GM19035 (cell line): Measurements from ENCODE around the gene TSPYL2.

Source experiments
- ATAC-seq: cut with Tn5 transposase; IDR thresholded peaks from one replicate; pipeline ENCODE4 v1.9.1; 2021; ENCODE audit not compliant: unreplicated experiment

TSPYL2 gene

DNA sequence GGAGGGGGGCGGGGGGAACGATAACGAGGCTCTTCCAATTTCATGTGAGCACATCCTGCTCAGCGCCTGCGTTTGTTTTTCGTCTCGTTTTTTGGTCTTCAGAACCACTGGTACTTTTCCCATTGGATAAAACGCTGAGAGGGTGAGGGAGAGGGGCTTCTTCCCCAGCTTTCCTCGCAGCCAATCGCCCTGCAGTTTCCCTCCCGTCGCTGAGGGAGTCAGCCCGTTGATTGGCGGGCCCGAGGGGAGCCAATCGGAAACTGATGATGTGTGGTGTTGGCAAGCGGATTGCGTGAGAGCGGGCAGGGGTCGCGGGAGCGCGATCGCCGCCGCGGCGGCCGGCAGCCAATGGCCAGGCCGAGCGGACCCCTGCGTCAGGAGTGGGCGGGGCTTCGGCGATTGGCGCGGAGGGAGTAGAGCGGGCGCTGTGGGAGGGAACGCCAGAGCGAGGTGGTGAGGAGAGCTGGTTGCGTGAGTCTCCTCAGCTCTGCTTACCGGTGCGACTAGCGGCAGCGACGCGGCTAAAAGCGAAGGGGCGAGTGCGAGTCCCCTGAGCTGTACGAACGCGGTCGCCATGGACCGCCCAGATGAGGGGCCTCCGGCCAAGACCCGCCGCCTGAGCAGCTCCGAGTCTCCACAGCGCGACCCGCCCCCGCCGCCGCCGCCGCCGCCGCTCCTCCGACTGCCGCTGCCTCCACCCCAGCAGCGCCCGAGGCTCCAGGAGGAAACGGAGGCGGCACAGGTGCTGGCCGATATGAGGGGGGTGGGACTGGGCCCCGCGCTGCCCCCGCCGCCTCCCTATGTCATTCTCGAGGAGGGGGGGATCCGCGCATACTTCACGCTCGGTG lies at the start of gene TSPYL2:
TSS of gene TSPYL2 (plus strand) at position 443 of the 848 bp plus-strand sequence. CDS start at position 575, 132 bp downstream.
- peak; percentile 92 for ATAC-seq

DNA sequence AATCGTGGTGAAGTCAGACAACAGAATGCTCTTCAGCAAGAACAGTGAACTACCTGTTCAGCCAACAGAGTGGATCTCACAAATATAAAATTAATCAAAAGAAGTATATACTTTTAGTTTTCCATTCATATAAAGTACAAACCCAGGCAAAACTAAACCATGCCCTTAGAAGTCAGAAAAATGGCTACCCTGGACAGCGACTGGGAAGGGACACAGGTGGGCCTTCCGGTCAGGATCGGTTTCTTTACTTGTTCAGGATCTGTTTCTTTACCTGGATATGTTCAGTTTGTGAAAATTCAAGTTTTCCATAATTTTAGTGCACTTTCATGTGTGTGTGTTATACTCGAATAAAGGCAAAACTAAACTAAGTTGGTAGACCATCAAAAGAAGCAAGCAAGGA lies 46.0 kb upstream of the TSPYL2 start:
- no peak for ATAC-seq

- no peak for ATAC-seq
Observed at GRCh38 chrX:53039236-53039635, 42.9 kb upstream of the TSPYL2 start.

DNA sequence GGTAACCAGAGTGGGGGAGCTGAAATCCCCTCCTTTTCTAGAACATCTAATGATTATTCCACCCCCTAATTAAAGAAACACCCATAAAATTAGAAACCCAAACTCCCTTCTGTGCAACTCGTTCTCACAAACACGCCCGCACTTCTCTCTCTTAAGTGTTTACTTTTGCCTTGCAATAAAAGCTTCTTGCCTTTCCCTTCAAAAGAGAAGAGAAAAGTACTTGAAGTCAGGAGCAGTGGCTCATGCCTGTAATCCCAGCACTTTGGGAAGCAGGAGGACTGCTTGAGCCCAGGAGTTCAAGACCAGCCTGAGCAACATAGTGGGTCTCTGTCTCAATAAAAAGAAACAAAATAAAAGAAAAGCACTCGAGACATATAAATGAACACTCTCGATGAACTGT lies 37.2 kb upstream of the TSPYL2 start:
- ATAC-seq: no peak

DNA sequence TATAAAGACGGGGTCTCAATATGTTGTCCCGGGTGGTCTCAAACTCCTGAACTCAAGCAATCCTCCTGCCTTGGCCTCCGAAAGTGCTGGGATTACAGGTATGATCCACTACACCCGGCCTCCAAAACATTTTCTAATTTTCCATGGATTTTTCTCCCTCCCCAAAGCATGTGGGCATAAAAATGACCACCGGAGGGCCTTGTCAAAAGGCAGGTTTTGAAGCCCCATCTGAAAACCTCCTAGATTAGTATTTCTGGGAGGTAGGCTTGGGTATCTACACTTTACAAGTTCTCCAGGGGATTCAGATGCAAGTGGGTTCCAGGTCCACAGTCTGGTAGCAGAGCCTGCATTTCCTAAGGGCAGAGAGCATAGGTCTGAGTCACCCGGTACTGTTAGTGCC lies 34.9 kb upstream of the TSPYL2 start:
- ATAC-seq: no peak

DNA sequence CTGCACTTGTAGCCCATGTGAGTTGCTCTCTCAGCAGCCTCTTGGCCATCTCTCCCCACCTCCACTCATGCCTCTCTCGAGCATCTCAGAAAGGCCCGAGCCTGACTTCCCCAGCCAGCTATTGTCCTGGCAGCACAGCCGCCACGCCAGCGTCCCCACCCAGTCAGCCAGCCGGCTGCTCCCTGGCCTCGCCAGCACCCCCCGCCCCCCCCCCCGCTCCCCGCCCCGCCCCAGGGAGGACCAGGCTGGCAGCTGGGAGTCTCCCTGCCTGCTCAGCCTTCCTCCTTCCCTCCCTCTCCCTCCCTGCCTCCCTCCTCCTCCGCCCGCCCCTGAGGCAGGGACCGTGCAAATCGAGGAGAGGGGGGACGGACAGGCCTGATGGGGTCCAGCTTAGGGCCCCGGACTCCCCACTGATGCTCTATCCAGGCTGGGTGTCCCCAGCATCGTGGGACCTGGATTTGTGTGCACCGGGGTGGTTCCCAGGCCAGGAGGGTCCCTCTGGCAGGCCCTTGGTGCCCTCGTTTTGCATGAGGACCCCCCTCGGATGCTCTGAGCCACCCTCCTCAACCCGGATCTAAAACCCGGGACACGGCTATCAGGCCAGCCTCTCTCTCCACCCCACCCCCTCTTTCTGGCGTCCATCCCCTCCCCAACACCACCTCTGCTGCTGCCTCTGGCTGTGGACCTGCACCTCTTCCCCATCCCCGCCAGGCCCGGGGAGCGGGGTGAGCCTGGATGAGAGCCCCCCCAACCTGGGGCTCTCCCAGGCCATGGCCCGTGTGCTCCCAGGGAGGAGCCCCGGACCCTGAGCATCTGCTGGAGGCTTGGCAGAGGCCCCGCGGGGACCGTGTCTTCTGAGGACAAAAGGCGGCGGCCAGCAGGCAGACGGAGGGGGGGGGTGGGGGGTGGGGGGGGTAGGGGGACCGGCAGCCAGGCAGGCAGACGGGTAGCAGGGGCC lies 33.7 kb upstream of the TSPYL2 start, which contains the start of gene GPR173:
TSS of gene GPR173 (plus strand) at position 621 of the 958 bp plus-strand sequence. CDS start 27,833 bp downstream, outside the sequence.
- ATAC-seq: no peak

GRCh38 chrX:53049127-53049517 lies 33.0 kb upstream of the TSPYL2 start:
- no peak for ATAC-seq

- ATAC-seq: no peak
Observed at GRCh38 chrX:53050841-53051240, 31.3 kb upstream of the TSPYL2 start.

GRCh38 chrX:53055244-53055849 lies 26.8 kb upstream of the TSPYL2 start:
- no peak for ATAC-seq

DNA sequence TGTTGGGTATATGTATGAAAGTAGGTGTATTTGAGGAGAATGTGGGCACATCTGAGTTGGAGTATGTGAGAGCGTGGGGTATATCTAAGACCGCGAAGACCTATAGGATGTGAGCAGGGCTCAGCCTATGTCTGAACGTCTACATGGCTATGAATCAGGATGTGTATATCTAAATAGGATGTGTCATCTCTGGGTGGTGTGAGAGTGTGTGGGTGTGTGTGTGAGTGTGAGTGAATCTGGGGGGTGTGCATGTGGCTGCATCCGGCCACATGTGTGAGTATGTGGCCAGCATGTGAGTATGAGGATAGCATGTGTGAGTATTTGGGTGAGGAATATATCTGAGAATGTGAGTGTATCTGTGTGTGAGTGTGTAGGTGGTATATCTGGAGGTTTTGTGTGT lies 25.9 kb upstream of the TSPYL2 start:
- no peak for ATAC-seq

DNA sequence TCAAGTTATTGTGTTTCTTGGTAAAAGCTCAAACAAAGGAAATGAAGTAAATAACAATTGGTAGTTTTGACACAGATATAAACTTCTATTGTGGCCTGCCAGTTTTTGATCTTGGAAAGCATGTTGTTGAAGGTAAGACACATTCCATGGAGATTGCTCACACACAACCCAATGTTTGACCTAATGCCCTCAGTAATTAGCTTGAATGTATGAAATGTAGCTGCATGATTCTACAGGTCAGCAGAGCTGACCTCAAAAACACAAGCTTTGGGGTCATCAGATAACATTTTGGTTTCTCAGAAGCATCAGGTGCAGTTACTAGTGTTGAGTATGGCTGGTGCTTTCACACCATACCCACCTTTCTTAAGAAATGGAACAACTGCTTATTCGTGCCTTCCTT lies 17.1 kb upstream of the TSPYL2 start:
- ATAC-seq: no peak

- no peak for ATAC-seq
Observed at GRCh38 chrX:53071064-53071463, 11.1 kb upstream of the TSPYL2 start.

- ATAC-seq: peak; percentile 83
Observed at GRCh38 chrX:53071604-53072417, 10.4 kb upstream of the TSPYL2 start.

DNA sequence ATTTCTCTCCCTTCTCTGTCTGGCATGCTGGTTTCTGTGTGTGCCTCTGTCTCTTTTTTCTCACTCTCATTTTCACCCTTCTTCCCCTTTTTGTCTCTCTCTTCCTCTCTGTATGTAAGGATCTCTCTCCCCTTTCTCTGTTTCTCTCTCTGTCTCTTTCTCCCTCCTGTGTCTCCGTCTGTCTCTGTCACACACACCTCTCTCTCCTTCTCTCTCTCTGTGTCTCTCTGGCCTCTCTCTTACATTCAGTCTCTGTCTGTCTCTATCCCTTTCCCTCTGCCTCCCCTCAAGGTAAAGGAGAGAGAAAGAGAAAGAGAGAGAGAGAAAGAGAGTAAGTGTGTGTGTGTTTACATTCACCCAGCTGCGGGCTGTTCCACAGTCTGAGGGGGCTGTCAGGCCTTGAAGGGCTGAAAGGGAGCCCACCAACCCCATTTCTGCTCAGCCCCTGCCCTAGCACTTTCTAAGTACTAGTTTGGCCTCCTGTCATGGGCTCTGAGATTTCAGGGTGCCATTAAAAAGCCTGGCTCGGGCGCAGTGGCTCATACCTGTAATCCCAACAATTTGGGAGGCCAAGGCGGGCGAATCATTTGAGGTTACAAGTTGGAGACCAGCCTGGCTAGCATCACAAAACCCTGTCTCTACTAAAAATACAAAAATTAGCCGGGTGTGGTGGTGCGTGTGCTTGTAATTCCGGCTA lies 9.6 kb upstream of the TSPYL2 start:
- ATAC-seq: no peak

DNA sequence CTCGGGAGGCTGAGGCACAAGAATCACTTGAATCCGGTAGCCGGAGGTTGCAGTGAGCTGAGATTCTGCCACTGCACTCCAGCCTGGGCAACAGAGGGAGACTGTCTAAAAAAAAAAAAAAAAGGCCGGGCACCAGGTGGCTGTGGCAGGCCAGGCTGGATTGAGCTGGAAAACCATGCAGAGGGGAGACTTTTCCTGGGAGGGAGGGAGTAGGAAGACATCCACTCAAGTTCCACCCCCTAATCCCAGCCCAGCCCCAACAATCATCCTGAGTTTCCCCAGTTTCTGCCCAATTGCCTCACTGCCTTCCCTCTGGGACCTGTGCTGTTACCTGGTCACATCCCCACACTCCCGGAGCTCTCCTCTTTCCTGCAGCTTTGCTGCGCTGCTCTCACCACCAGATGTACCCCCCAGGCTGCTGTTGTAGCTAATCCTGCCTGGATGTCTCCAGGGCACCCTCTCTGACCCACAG lies 9.0 kb upstream of the TSPYL2 start:
- ATAC-seq: no peak

DNA sequence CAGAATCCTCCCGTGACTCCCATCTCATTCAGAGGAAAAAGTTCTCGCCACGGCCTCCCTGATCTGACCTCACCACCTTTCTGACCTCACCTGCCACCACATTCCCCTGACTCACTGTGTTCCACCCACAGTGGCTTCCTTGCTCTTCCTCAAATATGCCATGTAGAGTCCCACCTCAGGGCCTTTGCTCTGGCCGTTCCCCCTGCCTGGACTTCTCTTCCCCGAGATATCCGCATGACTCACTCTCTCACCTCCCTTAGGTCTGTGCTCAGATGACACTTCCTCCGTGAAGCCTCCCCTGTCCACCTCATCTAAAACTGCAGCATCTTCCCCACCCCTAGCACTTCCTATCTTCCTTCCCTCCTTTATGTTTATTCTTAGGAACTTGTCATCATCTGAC lies 7.2 kb upstream of the TSPYL2 start:
- ATAC-seq: no peak

GRCh38 chrX:53076671-53077070 lies 5.5 kb upstream of the TSPYL2 start:
- no peak for ATAC-seq

- ATAC-seq: no peak
Observed at GRCh38 chrX:53077207-53078197, 4.7 kb upstream of the TSPYL2 start.
